H1 (cell line): ENCODE results near the gene SEL1L. TPM values are rescaled to one million over a fixed set of nuclear protein-coding genes. Genes with fewer than 3 reads are reported as not detected.

Source experiments
- CTCF ChIA-PET: fragments of 300-600 bp; sonication (Branson Sonifier 250); formaldehyde crosslinking; loops from one replicate; lab custom pipeline; 2021; ENCODE audit not compliant: partially characterized antibody; lab: Charles Lee
- POLR2A ChIA-PET: fragments of 300-600 bp; sonication (Branson Sonifier 250); formaldehyde crosslinking; loops from one replicate; lab custom pipeline; 2021; ENCODE audit warnings: inconsistent platforms; ENCODE audit not compliant: partially characterized antibody; lab: Charles Lee
- DNase-seq, 2 experiments: peaks; one replicate each; pipeline versions ENCODE4 v3.0.0 to v3.0.0-alpha.2; 2010 to 2022; ENCODE audit warnings: low spot score in 2 of 2, low read depth in 1 of 2, mixed read lengths in 1 of 2
- FAIRE-seq: peaks from 2 replicates; lab custom pipeline; 2011; peaks lifted over from hg19 to GRCh38; lab: Jason Lieb, UNC
- H2AFZ ChIP-seq: 2 replicates; pipeline ENCODE4 v1.8.1; 2012; ENCODE audit warnings: low read length, inconsistent platforms
- H2AK5ac ChIP-seq: 2 replicates; pipeline ENCODE4 v1.6.1; 2013; ENCODE audit warnings: low read depth, low read length
- H2BK120ac ChIP-seq: replicated peaks from 2 replicates; pipeline ENCODE3; 2013; ENCODE audit warnings: low read depth, low read length, inconsistent platforms
- H2BK12ac ChIP-seq: 2 replicates; pipeline ENCODE4 v1.6.1; 2013; ENCODE audit warnings: low read depth, low read length
- H2BK15ac ChIP-seq: 2 replicates; pipeline ENCODE4 v1.6.1; 2013; ENCODE audit warnings: low read length
- H2BK20ac ChIP-seq: 2 replicates; pipeline ENCODE4 v1.6.1; 2013; ENCODE audit warnings: low read length
- H2BK5ac ChIP-seq: 2 replicates; pipeline ENCODE4 v1.6.1; 2013; ENCODE audit warnings: low read depth, low read length
- H3K14ac ChIP-seq: 2 replicates; pipeline ENCODE4 v1.6.1; 2013; ENCODE audit warnings: inconsistent platforms; ENCODE audit not compliant: insufficient read length
- H3K18ac ChIP-seq: 2 replicates; pipeline ENCODE4 v1.6.1; 2013; ENCODE audit warnings: low read length; ENCODE audit errors: extremely low read depth
- H3K23ac ChIP-seq: 2 replicates; pipeline ENCODE4 v1.6.1; 2013; ENCODE audit warnings: inconsistent platforms; ENCODE audit not compliant: insufficient read length
- H3K23me2 ChIP-seq: 2 replicates; pipeline ENCODE4 v1.6.1; 2013; ENCODE audit warnings: low read depth, low read length
- H3K27ac ChIP-seq: 2 replicates; pipeline ENCODE4 v1.6.1; 2011; ENCODE audit warnings: low read depth, low read length, inconsistent platforms
- H3K27me3 ChIP-seq, 4 experiments: replicated peaks in 1 of 4; 1 replicate in 1 of 4; 2 replicates in 3 of 4; pipeline versions ENCODE4 v1.6.1 to v1.8.1; 2011 to 2013; ENCODE audit warnings: low read length in 3 of 4, mild to moderate bottlenecking in 3 of 4, inconsistent platforms in 2 of 4, mixed read lengths in 2 of 4, moderate library complexity in 1 of 4; ENCODE audit not compliant: control insufficient read depth in 3 of 4, insufficient read depth in 3 of 4; ENCODE audit errors: extremely low read depth in 1 of 4
- H3K36me3 ChIP-seq, 4 experiments: 2 replicates each; pipeline versions ENCODE4 v1.6.1 to v1.8.1; 2011 to 2013; ENCODE audit warnings: mild to moderate bottlenecking in 4 of 4, low read length in 3 of 4, moderate library complexity in 2 of 4, control low read depth in 1 of 4, inconsistent platforms in 1 of 4; ENCODE audit not compliant: insufficient read depth in 4 of 4, control insufficient read depth in 2 of 4
- H3K4ac ChIP-seq: replicated peaks from 2 replicates; pipeline ENCODE3; 2013; ENCODE audit warnings: low read length, low read depth, mixed read lengths, inconsistent platforms; ENCODE audit not compliant: insufficient read length
- H3K4me1 ChIP-seq, 4 experiments: replicated peaks in 1 of 4; 1 replicate in 1 of 4; 2 replicates in 3 of 4; pipeline versions ENCODE4 v1.6.1 to v1.8.1; 2011 to 2013; ENCODE audit warnings: low read length in 3 of 4, inconsistent platforms in 2 of 4, mixed read lengths in 1 of 4; ENCODE audit not compliant: insufficient read depth in 4 of 4, control insufficient read depth in 3 of 4
- H3K4me2 ChIP-seq, 2 experiments: 2 replicates each; pipeline versions ENCODE4 v1.6.1 to v1.8.1; 2011 to 2013; ENCODE audit warnings: low read depth in 2 of 2, low read length in 2 of 2, control low read depth in 1 of 2, inconsistent platforms in 1 of 2, mild to moderate bottlenecking in 1 of 2; ENCODE audit not compliant: insufficient read depth in 1 of 2
- H3K4me3 ChIP-seq, 4 experiments: fragments of 200-600, 300-600 bp in 1 of 4; sonication (generic), shearing (Covaris generic), sonication (Bioruptor Twin) in 1 of 4; 2 replicates each; pipeline versions ENCODE4 v1.5.1 to v1.8.1; 2011 to 2016; ENCODE audit warnings: low read length in 4 of 4, low read depth in 3 of 4, control low read depth in 2 of 4, inconsistent platforms in 2 of 4, mild to moderate bottlenecking in 2 of 4, mixed read lengths in 1 of 4, moderate library complexity in 1 of 4; ENCODE audit not compliant: insufficient read depth in 2 of 4; ENCODE audit errors: extremely low read depth in 1 of 4
- H3K56ac ChIP-seq: replicated peaks from 2 replicates; pipeline ENCODE3; 2013; ENCODE audit warnings: low read depth, mild to moderate bottlenecking, mixed read lengths, low read length, inconsistent platforms; ENCODE audit not compliant: insufficient read length
- H3K79me1 ChIP-seq: 2 replicates; pipeline ENCODE4 v1.6.1; 2013; ENCODE audit warnings: low read depth, low read length, control low read depth
- H3K79me2 ChIP-seq, 2 experiments: 2 replicates each; pipeline versions ENCODE4 v1.6.1 to v1.8.1; 2012 to 2013; ENCODE audit warnings: low read length in 2 of 2, mild to moderate bottlenecking in 2 of 2, inconsistent platforms in 1 of 2; ENCODE audit not compliant: insufficient read depth in 2 of 2, control insufficient read depth in 1 of 2
- H3K9ac ChIP-seq, 4 experiments: replicated peaks in 1 of 4; 1 replicate in 1 of 4; 2 replicates in 3 of 4; pipeline versions ENCODE4 v1.6.1 to v1.8.1; 2011 to 2013; ENCODE audit warnings: low read depth in 3 of 4, low read length in 3 of 4, control low read depth in 2 of 4, mild to moderate bottlenecking in 2 of 4, moderate library complexity in 2 of 4, inconsistent platforms in 1 of 4; ENCODE audit errors: extremely low read depth in 1 of 4
- H3K9me3 ChIP-seq, 2 experiments: 2 replicates each; pipeline versions ENCODE4 v1.6.1 to v1.8.1; 2012 to 2013; ENCODE audit warnings: mild to moderate bottlenecking in 2 of 2, moderate library complexity in 2 of 2, control low read depth in 1 of 2, inconsistent platforms in 1 of 2, low read depth in 1 of 2, low read length in 1 of 2, mixed read lengths in 1 of 2; ENCODE audit not compliant: insufficient read depth in 2 of 2
- H4K20me1 ChIP-seq, 2 experiments: replicated peaks in 1 of 2; 2 replicates each; pipeline versions ENCODE3 to v1.8.1; 2011 to 2013; ENCODE audit warnings: inconsistent platforms in 2 of 2, low read length in 2 of 2, mild to moderate bottlenecking in 1 of 2; ENCODE audit not compliant: insufficient read depth in 2 of 2, control insufficient read depth in 1 of 2
- H4K5ac ChIP-seq: 2 replicates; pipeline ENCODE4 v1.6.1; 2013; ENCODE audit warnings: low read length, low read depth, mixed read lengths, inconsistent platforms; ENCODE audit not compliant: insufficient read length
- H4K8ac ChIP-seq: 2 replicates; pipeline ENCODE4 v1.8.0; 2013; ENCODE audit warnings: mild to moderate bottlenecking, moderate library complexity, low read length, inconsistent platforms; ENCODE audit not compliant: insufficient read depth; ENCODE audit errors: extremely low read depth
- H4K91ac ChIP-seq: replicated peaks from 2 replicates; pipeline ENCODE3; 2013; ENCODE audit warnings: low read length, mixed read lengths, inconsistent platforms; ENCODE audit not compliant: insufficient read length
- CEBPB ChIP-seq: IDR thresholded peaks from 2 replicates; pipeline ENCODE4 v1.6.1; 2012; ENCODE audit warnings: low read depth, low read length
- RBBP5 ChIP-seq: IDR thresholded peaks from 2 replicates; pipeline ENCODE4 v1.7.1; 2012; ENCODE audit warnings: low read depth, mild to moderate bottlenecking, inconsistent platforms, low read length, moderate library complexity, borderline replicate concordance
- WGBS, 2 experiments: shearing (Covaris generic) in 1 of 2; methylation state at CpG; one replicate each; pipeline versions ENCODE4 v1.1.6 to v1.1.7; 2013 to 2015; ENCODE audit warnings: low lambda C conversion rate in 2 of 2, mixed read lengths in 2 of 2, inconsistent platforms in 1 of 2, low coverage in 1 of 2, missing lambda C conversion rate in 1 of 2; ENCODE audit not compliant: insufficient replicate concordance in 2 of 2, insufficient coverage in 1 of 2, insufficient read length in 1 of 2; ENCODE audit errors: extremely low coverage in 1 of 2, missing lambda C conversion rate in 1 of 2; 5-methylcytosine and 5-hydroxymethylcytosine counted together
- polyA plus RNA-seq, 7 experiments: library from polyadenylated mRNA; depleted of rRNA in 3 of 7; stranded (reverse) in 5 of 7; unstranded in 2 of 7; fragments of >200 nt in 5 of 7; fragments of 200-250 nt in 2 of 7; gene quantifications; 1 replicate in 5 of 7; 2 replicates in 1 of 7; 4 replicates in 1 of 7; pipeline versions ENCODE4 v1.2.1 to v1.2.3, GENCODE V29; 2011 to 2013; ENCODE audit warnings: missing spikeins in 2 of 7, mixed read lengths in 2 of 7
- total RNA-seq: library from RNA; stranded (reverse); fragmentation: NEBNext Ultra II Directional; extraction: Animal tissue kit (Norgen Biotek cat#: 25700); gene quantifications from 2 replicates; pipeline ENCODE4 v1.2.1, GENCODE V29; 2021

Gene SEL1L
- total and polyA plus RNA-seq, 2 of the 8 experiments (the other 6 are each of a cell fraction or from before 2014, with no cell fraction given) = 4.3 to 34.9 TPM

DNA sequence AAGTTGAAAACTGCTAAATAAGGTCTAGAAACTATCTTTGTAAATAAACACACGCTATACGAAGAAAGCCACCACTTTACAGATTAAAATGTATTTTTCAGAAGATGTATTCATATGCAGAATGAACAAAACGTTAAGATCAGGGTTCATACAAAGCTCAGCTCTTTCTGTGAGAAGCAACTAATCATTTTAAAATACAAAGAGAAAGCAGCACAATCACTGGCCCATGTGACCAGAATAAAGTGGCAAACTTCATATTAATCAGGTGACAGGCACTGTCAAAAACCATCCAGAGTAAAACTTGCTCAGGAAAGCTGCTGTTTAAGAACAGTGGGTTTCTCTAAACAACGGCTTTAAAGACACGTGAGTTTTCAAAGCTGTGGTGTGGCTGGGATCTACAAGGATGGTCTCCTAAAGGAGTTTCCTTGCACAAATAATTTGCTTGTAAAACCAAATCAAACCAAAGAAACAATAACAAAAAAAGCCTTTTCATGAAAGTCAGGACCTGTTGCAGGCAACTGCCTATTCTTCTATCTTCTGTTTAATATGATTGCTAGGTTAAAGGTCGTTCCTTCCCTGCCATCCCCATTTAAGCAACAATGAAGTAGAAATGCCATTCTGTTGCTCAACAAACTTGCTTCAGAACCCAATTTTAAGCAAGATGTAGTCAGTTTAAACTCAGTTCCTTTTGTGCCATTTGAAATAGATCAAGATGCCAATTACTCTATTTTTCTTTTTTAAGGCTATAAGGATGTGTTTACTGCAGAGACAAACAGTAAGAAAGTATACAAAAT is 22.3 kb downstream of the SEL1L start:
- Histone ChIP-seq H3K56ac (no peak overlapping the region), H4K20me1 (peaks cover 0 to 2% of the 10 kb centered on the region in 2 experiments), H3K14ac (no peak overlapping the region), H2AFZ (no peak overlapping the region), H3K27ac (no peak overlapping the region), H3K79me2 (no peaks in the 10 kb centered on the region), H2BK5ac (no peak overlapping the region), H3K79me1 (no peaks in the 10 kb centered on the region), H3K4me1 (peaks cover 0 to 3% (median 0%) of the 10 kb centered on the region in 4 experiments; a peak in 1 of 7 replicates), H3K9me3 (no peaks in the 10 kb centered on the region), H2AK5ac (no peak overlapping the region), H4K8ac (no peak overlapping the region), H3K23me2 (no peaks in the 10 kb centered on the region), H3K4me2 (no peak overlapping the region), H4K91ac (no peak overlapping the region), H2BK120ac (no peak overlapping the region), H3K23ac (no peak overlapping the region), H3K36me3 (no peaks in the 10 kb centered on the region; a peak in 1 of 8 replicates), H2BK12ac (no peak overlapping the region), H2BK15ac (no peak overlapping the region), H3K4ac (no peak overlapping the region), H3K18ac (no peak overlapping the region), H3K4me3 (no peak overlapping the region), H2BK20ac (no peak overlapping the region), H3K9ac (no peak overlapping the region), H3K27me3 (no peaks in the 10 kb centered on the region), H4K5ac (no peak overlapping the region)
- ChIA-PET POLR2A (no interaction called here), CTCF (interaction anchor here (0.6 kb wide), 2 partner anchors 15 to 47 kb away, joined by 3 to 4 read pairs; no protein-coding TSS in a partner anchor)
- TF ChIP-seq RBBP5 (no peak), CEBPB (peak; percentile 65; the same call in 1 of the 2 replicates)
- no peak for FAIRE-seq
- DNase-seq = no peak
- 72% methylated on average over 6 of the region's 6 CpGs; no CpG with 5 or more reads in 1 of the 2 experiments for WGBS, 2 experiments
